ENCODE data around the gene KLHL13. TPM values are rescaled to one million over a fixed set of nuclear protein-coding genes. Genes with fewer than 3 reads are reported as not detected.

KLHL13 gene
- polyA plus RNA-seq, 1 donor from 2014 or later, result 15.7 TPM

DNA sequence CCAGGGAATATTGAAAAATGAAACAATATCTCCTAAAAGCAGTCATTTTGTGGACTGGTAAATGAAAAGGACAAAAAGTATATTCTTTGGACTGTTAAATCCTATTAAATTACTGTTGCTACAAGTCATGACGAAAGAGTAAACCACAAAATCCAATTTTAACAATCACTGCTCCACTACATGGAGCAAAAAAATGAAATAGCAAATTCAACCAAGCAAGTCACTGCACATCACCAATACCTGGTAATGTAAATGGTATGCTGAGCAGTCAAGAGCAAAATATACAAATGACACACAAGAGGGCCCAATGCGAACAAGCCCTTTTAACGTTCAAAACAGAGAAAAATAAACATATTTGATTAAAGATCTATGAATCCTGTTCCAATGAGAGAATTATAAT is 126.2 kb downstream of the KLHL13 start:
- H3K4me2 ChIP-seq (ENCODE audit: low read length), result no peak overlapping the region
- no peak overlapping the region for H3K27ac ChIP-seq (ENCODE audit: low read length)
- no peak overlapping the region for H3K9ac ChIP-seq (ENCODE audit: low read length)
- no peaks in the 10 kb centered on the region for H3K9me2 ChIP-seq (ENCODE audit: insufficient read depth, low read length)
- no peaks in the 10 kb centered on the region for H3K9me3 ChIP-seq (ENCODE audit: low read length)
- no peaks in the 10 kb centered on the region for H3K27me3 ChIP-seq (ENCODE audit: insufficient read depth, low read depth, low read length)
- H3K79me2 ChIP-seq (replicated peaks; ENCODE audit: insufficient read depth, low read length), result no peaks in the 10 kb centered on the region
- H3K4me3 ChIP-seq (ENCODE audit: low read length), result no peak overlapping the region
- H3F3A ChIP-seq (ENCODE audit: insufficient read depth, low read length, poor library complexity, severe bottlenecking), result no peaks in the 10 kb centered on the region
- no peak overlapping the region for H2AFZ ChIP-seq (ENCODE audit: low read depth, low read length)
- H4K20me1 ChIP-seq (ENCODE audit: insufficient read depth), result no peaks in the 10 kb centered on the region
- no peaks in the 10 kb centered on the region for H3K36me3 ChIP-seq (ENCODE audit: insufficient read depth, low read length)
- TF ChIP-seq EP300 (conservative IDR thresholded peaks at IDR 0.05; ENCODE audit: poor library complexity, severe bottlenecking) (no peak), EZH2 (IDR thresholded peaks at IDR 0.05; ENCODE audit: borderline replicate concordance, insufficient read depth, low read length, poor library complexity, severe bottlenecking) (no peak), SMC3 (conservative IDR thresholded peaks at IDR 0.05; ENCODE audit: poor library complexity) (no peak), RAD21 (conservative IDR thresholded peaks at IDR 0.05) (no peak), POLR2AphosphoS5 (IDR thresholded peaks at IDR 0.05) (no peak), MXI1 (conservative IDR thresholded peaks at IDR 0.05; ENCODE audit: poor library complexity, severe bottlenecking) (no peak), TAF1 (IDR thresholded peaks at IDR 0.05; ENCODE audit: low read depth) (no peak)
- TF ChIP-seq, protein P1, sequence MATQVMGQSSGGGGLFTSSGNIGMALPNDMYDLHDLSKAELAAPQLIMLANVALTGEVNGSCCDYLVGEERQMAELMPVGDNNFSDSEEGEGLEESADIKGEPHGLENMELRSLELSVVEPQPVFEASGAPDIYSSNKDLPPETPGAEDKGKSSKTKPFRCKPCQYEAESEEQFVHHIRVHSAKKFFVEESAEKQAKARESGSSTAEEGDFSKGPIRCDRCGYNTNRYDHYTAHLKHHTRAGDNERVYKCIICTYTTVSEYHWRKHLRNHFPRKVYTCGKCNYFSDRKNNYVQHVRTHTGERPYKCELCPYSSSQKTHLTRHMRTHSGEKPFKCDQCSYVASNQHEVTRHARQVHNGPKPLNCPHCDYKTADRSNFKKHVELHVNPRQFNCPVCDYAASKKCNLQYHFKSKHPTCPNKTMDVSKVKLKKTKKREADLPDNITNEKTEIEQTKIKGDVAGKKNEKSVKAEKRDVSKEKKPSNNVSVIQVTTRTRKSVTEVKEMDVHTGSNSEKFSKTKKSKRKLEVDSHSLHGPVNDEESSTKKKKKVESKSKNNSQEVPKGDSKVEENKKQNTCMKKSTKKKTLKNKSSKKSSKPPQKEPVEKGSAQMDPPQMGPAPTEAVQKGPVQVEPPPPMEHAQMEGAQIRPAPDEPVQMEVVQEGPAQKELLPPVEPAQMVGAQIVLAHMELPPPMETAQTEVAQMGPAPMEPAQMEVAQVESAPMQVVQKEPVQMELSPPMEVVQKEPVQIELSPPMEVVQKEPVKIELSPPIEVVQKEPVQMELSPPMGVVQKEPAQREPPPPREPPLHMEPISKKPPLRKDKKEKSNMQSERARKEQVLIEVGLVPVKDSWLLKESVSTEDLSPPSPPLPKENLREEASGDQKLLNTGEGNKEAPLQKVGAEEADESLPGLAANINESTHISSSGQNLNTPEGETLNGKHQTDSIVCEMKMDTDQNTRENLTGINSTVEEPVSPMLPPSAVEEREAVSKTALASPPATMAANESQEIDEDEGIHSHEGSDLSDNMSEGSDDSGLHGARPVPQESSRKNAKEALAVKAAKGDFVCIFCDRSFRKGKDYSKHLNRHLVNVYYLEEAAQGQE (IDR thresholded peaks at IDR 0.05; ENCODE audit: borderline replicate concordance), result no peak
- TF ChIP-seq, protein P2, sequence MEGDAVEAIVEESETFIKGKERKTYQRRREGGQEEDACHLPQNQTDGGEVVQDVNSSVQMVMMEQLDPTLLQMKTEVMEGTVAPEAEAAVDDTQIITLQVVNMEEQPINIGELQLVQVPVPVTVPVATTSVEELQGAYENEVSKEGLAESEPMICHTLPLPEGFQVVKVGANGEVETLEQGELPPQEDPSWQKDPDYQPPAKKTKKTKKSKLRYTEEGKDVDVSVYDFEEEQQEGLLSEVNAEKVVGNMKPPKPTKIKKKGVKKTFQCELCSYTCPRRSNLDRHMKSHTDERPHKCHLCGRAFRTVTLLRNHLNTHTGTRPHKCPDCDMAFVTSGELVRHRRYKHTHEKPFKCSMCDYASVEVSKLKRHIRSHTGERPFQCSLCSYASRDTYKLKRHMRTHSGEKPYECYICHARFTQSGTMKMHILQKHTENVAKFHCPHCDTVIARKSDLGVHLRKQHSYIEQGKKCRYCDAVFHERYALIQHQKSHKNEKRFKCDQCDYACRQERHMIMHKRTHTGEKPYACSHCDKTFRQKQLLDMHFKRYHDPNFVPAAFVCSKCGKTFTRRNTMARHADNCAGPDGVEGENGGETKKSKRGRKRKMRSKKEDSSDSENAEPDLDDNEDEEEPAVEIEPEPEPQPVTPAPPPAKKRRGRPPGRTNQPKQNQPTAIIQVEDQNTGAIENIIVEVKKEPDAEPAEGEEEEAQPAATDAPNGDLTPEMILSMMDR (IDR thresholded peaks at IDR 0.05; ENCODE audit: poor library complexity, severe bottlenecking), result no peak

DNA sequence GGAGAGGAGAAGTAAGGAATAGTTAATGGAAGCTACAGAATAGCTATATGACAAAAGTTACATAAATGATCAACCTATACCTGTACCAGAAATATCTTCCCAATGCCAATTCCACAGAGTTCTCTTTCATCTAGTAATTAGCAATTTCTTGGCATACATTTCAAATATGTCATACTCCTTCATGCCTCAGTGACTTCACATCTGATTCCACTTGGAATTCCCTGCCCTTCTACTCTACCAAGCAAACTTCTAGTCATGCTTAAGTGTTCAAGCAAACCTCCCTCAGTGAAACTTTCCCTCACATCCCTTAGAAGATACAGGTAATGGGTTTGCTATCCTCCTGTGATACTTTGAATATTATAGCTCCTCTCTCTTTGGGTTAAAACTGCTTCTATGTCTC is 127.1 kb downstream of the KLHL13 start:
- no peaks in the 10 kb centered on the region for H3K9me2 ChIP-seq (ENCODE audit: insufficient read depth, low read length)
- TF ChIP-seq EZH2 (IDR thresholded peaks at IDR 0.05; ENCODE audit: borderline replicate concordance, insufficient read depth, low read length, poor library complexity, severe bottlenecking), result no peak
- no peak for TF ChIP-seq EP300 (conservative IDR thresholded peaks at IDR 0.05; ENCODE audit: poor library complexity, severe bottlenecking)
- no peak for TF ChIP-seq MXI1 (conservative IDR thresholded peaks at IDR 0.05; ENCODE audit: poor library complexity, severe bottlenecking)
- no peak for TF ChIP-seq RAD21 (conservative IDR thresholded peaks at IDR 0.05)
- no peak for TF ChIP-seq SMC3 (conservative IDR thresholded peaks at IDR 0.05; ENCODE audit: poor library complexity)
- TF ChIP-seq, protein P1 (IDR thresholded peaks at IDR 0.05; ENCODE audit: borderline replicate concordance), result no peak
- no peak for TF ChIP-seq TAF1 (IDR thresholded peaks at IDR 0.05; ENCODE audit: low read depth)
- TF ChIP-seq POLR2AphosphoS5 (IDR thresholded peaks at IDR 0.05), result no peak
- TF ChIP-seq, protein P2 (IDR thresholded peaks at IDR 0.05; ENCODE audit: poor library complexity, severe bottlenecking), result no peak
- H3F3A ChIP-seq (ENCODE audit: insufficient read depth, low read length, poor library complexity, severe bottlenecking), result no peaks in the 10 kb centered on the region
- no peak overlapping the region for H3K27ac ChIP-seq (ENCODE audit: low read length)
- no peaks in the 10 kb centered on the region for H4K20me1 ChIP-seq (ENCODE audit: insufficient read depth)
- H3K9me3 ChIP-seq (ENCODE audit: low read length), result no peaks in the 10 kb centered on the region
- H3K4me3 ChIP-seq (ENCODE audit: low read length), result no peak overlapping the region
- no peaks in the 10 kb centered on the region for H3K79me2 ChIP-seq (replicated peaks; ENCODE audit: insufficient read depth, low read length)
- no peaks in the 10 kb centered on the region for H3K36me3 ChIP-seq (ENCODE audit: insufficient read depth, low read length)
- H3K9ac ChIP-seq (ENCODE audit: low read length), result no peak overlapping the region
- H3K4me2 ChIP-seq (ENCODE audit: low read length), result no peak overlapping the region
- H2AFZ ChIP-seq (ENCODE audit: low read depth, low read length), result no peak overlapping the region
- H3K27me3 ChIP-seq (ENCODE audit: insufficient read depth, low read depth, low read length), result no peaks in the 10 kb centered on the region
